ENCODE data around the gene PGGT1B. TPM values are rescaled to one million over a fixed set of nuclear protein-coding genes. Genes with fewer than 3 reads are reported as not detected.

The PGGT1B gene
- total RNA-seq, 1 experiment from 2014 or later = 31.1 TPM

DNA sequence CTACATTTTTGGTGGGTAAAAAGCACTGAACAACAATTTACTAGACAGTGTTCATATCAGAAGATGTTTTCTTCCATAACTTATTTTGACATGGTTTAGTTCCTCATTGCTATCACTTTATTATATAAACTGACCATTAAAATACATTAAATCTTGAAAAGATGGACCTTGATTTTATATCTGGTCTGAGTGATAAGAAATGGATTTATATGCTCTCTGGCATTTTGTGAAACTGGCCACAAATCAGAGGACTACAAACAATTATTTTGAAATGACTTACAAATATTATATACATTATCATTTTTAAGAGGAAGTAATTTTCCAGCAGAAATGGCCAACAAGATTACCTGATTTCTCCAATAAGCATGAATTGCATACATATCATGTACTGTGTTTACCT lies 69.4 kb downstream of the PGGT1B start:
- H3K9me2 ChIP-seq (ENCODE audit: insufficient read depth) = no peaks in the 10 kb centered on the region
- H3K36me3 ChIP-seq (ENCODE audit: low read depth) = no peaks in the 10 kb centered on the region
- no peaks in the 10 kb centered on the region for H3K9me3 ChIP-seq (ENCODE audit: insufficient read depth, low read depth)
- H3K27me3 ChIP-seq (ENCODE audit: insufficient read depth, low read depth) = no peaks in the 10 kb centered on the region
- intact Hi-C loops (cut with micrococcal nuclease; ENCODE audit: unreplicated experiment) = no loop called here
- no peak for DNase-seq
- no peak overlapping the region for H2AFZ ChIP-seq
- no TSS peak for BruUV-seq (replicated peaks)
- no peaks in the 10 kb centered on the region for H4K20me1 ChIP-seq (ENCODE audit: insufficient read depth)
- CTCF ChIA-PET = no interaction called here
- TF ChIP-seq EZH2 (IDR thresholded peaks at IDR 0.05; ENCODE audit: low read depth) (no peak), CTCF (conservative IDR thresholded peaks at IDR 0.05) (no peak)
- H3F3A ChIP-seq (ENCODE audit: insufficient read depth, low read depth) = no peaks in the 10 kb centered on the region
- no peak overlapping the region for H3K4me2 ChIP-seq
- no peaks in the 10 kb centered on the region for H3K4me1 ChIP-seq (replicated peaks; ENCODE audit: insufficient read depth)
- no peak overlapping the region for H3K4me3 ChIP-seq
- POLR2A ChIA-PET (ENCODE audit: unreplicated experiment) = no interaction called here
- H3K27ac ChIP-seq = no peak overlapping the region
- no peaks in the 10 kb centered on the region for H3K79me2 ChIP-seq (ENCODE audit: low read depth)

- Histone ChIP-seq H3K9me2 (ENCODE audit: insufficient read depth) (no peaks in the 10 kb centered on the region), H2AFZ (no peak overlapping the region), H3K36me3 (ENCODE audit: low read depth) (no peaks in the 10 kb centered on the region), H3K4me3 (no peak overlapping the region), H4K20me1 (ENCODE audit: insufficient read depth) (no peaks in the 10 kb centered on the region), H3K27ac (no peak overlapping the region), H3F3A (ENCODE audit: insufficient read depth, low read depth) (no peaks in the 10 kb centered on the region), H3K9me3 (ENCODE audit: insufficient read depth, low read depth) (no peaks in the 10 kb centered on the region), H3K4me1 (replicated peaks; ENCODE audit: insufficient read depth) (no peaks in the 10 kb centered on the region), H3K4me2 (no peak overlapping the region), H3K27me3 (ENCODE audit: insufficient read depth, low read depth) (no peaks in the 10 kb centered on the region), H3K79me2 (ENCODE audit: low read depth) (no peaks in the 10 kb centered on the region)
- CTCF ChIA-PET = no interaction called here
- intact Hi-C loops (cut with micrococcal nuclease; ENCODE audit: unreplicated experiment) = no loop called here
- DNase-seq = no peak
- POLR2A ChIA-PET (ENCODE audit: unreplicated experiment) = interaction anchor here (0.5 kb wide), 1 partner anchor 12 kb away, joined by 4 read pairs; no protein-coding TSS in a partner anchor
- BruUV-seq (replicated peaks) = no TSS peak
- TF ChIP-seq CTCF (conservative IDR thresholded peaks at IDR 0.05) = no peak
- TF ChIP-seq EZH2 (IDR thresholded peaks at IDR 0.05; ENCODE audit: low read depth) = no peak
Observed at GRCh38 chr5:115192098-115192497, 70.6 kb downstream of the PGGT1B start.

DNA sequence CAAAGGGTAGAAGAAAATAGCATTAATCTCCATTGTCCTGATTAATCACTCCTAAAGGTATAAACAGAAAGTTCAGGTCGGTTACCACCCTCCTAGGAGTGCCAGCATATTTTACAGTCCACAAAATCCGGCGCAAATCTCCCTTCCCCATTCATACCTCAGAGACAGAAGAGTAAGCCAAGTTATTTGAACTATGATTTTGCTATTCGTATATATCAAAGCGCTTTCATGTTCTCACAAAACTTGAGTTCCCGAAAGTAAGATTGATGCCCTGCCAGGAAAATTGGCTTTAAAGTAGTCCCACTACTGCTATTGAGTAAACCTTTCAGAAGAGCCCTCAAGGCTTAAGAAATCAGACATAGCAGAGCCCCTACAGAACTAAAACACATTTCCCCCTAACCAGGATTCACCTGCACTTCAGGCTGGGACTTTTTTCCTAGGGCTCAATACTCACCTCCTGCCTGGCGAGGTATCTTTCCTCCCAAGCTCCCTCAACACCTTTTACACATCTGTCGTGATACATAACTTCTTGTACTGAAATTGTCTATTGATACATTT lies 71.1 kb downstream of the PGGT1B start:
- POLR2A ChIA-PET (ENCODE audit: unreplicated experiment) = interaction anchor here (0.5 kb wide), 1 partner anchor 13 kb away, joined by 4 read pairs; no protein-coding TSS in a partner anchor
- no TSS peak for BruUV-seq (replicated peaks)
- CTCF ChIA-PET = no interaction called here

More for the DNA sequence above, 71.1 kb downstream of the PGGT1B start:
- H3K27ac ChIP-seq = no peak overlapping the region
- no peak for DNase-seq
- H3K9me2 ChIP-seq (ENCODE audit: insufficient read depth) = no peaks in the 10 kb centered on the region
- no peak overlapping the region for H3K4me2 ChIP-seq
- intact Hi-C loops (cut with micrococcal nuclease; ENCODE audit: unreplicated experiment) = no loop called here
- H4K20me1 ChIP-seq (ENCODE audit: insufficient read depth) = no peaks in the 10 kb centered on the region
- H3K4me3 ChIP-seq = no peak overlapping the region
- no peaks in the 10 kb centered on the region for H3K36me3 ChIP-seq (ENCODE audit: low read depth)
- TF ChIP-seq CTCF (conservative IDR thresholded peaks at IDR 0.05) = no peak
- no peak for TF ChIP-seq EZH2 (IDR thresholded peaks at IDR 0.05; ENCODE audit: low read depth)
- H3K4me1 ChIP-seq (replicated peaks; ENCODE audit: insufficient read depth) = no peaks in the 10 kb centered on the region
- no peaks in the 10 kb centered on the region for H3K9me3 ChIP-seq (ENCODE audit: insufficient read depth, low read depth)
- H3K27me3 ChIP-seq (ENCODE audit: insufficient read depth, low read depth) = no peaks in the 10 kb centered on the region
- no peaks in the 10 kb centered on the region for H3F3A ChIP-seq (ENCODE audit: insufficient read depth, low read depth)
- no peaks in the 10 kb centered on the region for H3K79me2 ChIP-seq (ENCODE audit: low read depth)
- no peak overlapping the region for H2AFZ ChIP-seq
